Measurements from ENCODE around the gene LRMDA. TPM values are rescaled to one million over a fixed set of nuclear protein-coding genes. Genes with fewer than 3 reads are reported as not detected.

LRMDA gene
- total and polyA plus RNA-seq, 2 of the 4 experiments (the other 2 are of a cell fraction) = 0.07 TPM; not detected in 1

DNA sequence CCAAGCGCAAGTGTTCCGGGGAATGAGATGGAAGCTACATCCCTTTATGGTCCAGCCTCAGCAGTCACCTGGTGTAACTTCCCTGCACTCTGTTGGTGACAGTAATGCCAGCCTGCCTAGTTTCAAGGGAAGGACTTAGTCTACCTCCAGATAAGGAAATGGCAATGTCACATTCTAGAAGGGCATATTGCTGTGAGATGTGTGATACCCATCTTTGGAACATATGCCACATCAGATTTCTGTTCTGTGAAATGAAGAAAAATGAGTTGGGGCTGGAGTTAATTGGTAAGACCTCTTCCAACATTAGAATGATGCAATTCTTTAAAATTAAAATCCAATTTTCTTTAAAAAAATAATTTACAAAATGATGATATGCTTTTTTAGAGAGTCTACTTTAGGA, 212.0 kb downstream of the LRMDA start:
- Histone ChIP-seq H3K4me2 (ENCODE audit: low read depth, low read length) (no peak overlapping the region), H2BK120ac (ENCODE audit: low read depth, low read length) (no peak overlapping the region), H2BK5ac (ENCODE audit: low read depth, low read length, poor library complexity, severe bottlenecking) (no peak overlapping the region), H3K79me1 (ENCODE audit: low read depth in 1 of 2, low read length in 2 of 2) (no peaks in the 10 kb centered on the region), H2AK9ac (replicated peaks; ENCODE audit: low read depth, low read length, poor library complexity) (no peak overlapping the region), H3K14ac (replicated peaks; ENCODE audit: low read depth, low read length) (no peak overlapping the region), H2BK20ac (ENCODE audit: low read depth, low read length) (no peak overlapping the region), H2AK5ac (ENCODE audit: low read depth, low read length) (no peak overlapping the region), H4K5ac (ENCODE audit: low read depth, low read length) (no peak overlapping the region), H3K4me3 (ENCODE audit: insufficient read depth, low read depth, low read length) (no peak overlapping the region), H3K27ac (ENCODE audit: insufficient read depth, low read length) (no peak overlapping the region), H3K4me1 (ENCODE audit: control insufficient read depth, insufficient read depth, low read length) (no peaks in the 10 kb centered on the region), H3K18ac (ENCODE audit: low read depth, low read length) (no peak overlapping the region), H3K9me1 (ENCODE audit: insufficient read depth, low read length) (no peaks in the 10 kb centered on the region), H3K23ac (ENCODE audit: low read depth, low read length) (no peak overlapping the region), H3K9me3 (ENCODE audit: control insufficient read depth, insufficient read depth, low read length) (no peaks in the 10 kb centered on the region), H3K4ac (ENCODE audit: low read depth, low read length) (no peak overlapping the region), H4K8ac (ENCODE audit: low read depth in 2 of 2, low read length in 2 of 2) (no peak overlapping the region), H4K91ac (ENCODE audit: insufficient read depth, low read depth, low read length) (no peak overlapping the region), H4K20me1 (ENCODE audit: insufficient read depth, low read length) (no peaks in the 10 kb centered on the region), H3K9ac (ENCODE audit: low read depth, low read length) (no peak overlapping the region), H3K36me3 (ENCODE audit: control insufficient read depth, insufficient read depth, low read length) (no peaks in the 10 kb centered on the region), H3K56ac (ENCODE audit: extremely low read depth, insufficient read depth, low read length) (no peak overlapping the region), H3K27me3 (ENCODE audit: control insufficient read depth, insufficient read depth, low read length) (peaks cover 6% of the 10 kb centered on the region), H2BK15ac (ENCODE audit: low read depth, low read length) (no peak overlapping the region), H2AFZ (replicated peaks; ENCODE audit: low read length, poor library complexity) (no peak overlapping the region)
- ChIA-PET CTCF (no interaction called here), POLR2A (ENCODE audit: unreplicated experiment) (no interaction called here)
- dilution Hi-C loops (cut with HindIII; ENCODE audit: low sequenced_read_pairs, unreplicated experiment) = no loop called here
- no peak for TF ChIP-seq POLR2A (IDR thresholded peaks at IDR 0.05; ENCODE audit: low read depth, low read length)
- TF ChIP-seq NFE2L2 (IDR thresholded peaks at IDR 0.05; ENCODE audit: low read depth, low read length) = no peak
- TF ChIP-seq MAZ (IDR thresholded peaks at IDR 0.05; ENCODE audit: borderline replicate concordance, low read depth, low read length) = no peak
- no peak for TF ChIP-seq FOS (IDR thresholded peaks at IDR 0.05; ENCODE audit: low read depth, low read length)
- TF ChIP-seq, protein P1, sequence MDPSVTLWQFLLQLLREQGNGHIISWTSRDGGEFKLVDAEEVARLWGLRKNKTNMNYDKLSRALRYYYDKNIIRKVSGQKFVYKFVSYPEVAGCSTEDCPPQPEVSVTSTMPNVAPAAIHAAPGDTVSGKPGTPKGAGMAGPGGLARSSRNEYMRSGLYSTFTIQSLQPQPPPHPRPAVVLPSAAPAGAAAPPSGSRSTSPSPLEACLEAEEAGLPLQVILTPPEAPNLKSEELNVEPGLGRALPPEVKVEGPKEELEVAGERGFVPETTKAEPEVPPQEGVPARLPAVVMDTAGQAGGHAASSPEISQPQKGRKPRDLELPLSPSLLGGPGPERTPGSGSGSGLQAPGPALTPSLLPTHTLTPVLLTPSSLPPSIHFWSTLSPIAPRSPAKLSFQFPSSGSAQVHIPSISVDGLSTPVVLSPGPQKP (IDR thresholded peaks at IDR 0.05; ENCODE audit: borderline replicate concordance, low read depth, low read length) = no peak
- TF ChIP-seq, protein P2, sequence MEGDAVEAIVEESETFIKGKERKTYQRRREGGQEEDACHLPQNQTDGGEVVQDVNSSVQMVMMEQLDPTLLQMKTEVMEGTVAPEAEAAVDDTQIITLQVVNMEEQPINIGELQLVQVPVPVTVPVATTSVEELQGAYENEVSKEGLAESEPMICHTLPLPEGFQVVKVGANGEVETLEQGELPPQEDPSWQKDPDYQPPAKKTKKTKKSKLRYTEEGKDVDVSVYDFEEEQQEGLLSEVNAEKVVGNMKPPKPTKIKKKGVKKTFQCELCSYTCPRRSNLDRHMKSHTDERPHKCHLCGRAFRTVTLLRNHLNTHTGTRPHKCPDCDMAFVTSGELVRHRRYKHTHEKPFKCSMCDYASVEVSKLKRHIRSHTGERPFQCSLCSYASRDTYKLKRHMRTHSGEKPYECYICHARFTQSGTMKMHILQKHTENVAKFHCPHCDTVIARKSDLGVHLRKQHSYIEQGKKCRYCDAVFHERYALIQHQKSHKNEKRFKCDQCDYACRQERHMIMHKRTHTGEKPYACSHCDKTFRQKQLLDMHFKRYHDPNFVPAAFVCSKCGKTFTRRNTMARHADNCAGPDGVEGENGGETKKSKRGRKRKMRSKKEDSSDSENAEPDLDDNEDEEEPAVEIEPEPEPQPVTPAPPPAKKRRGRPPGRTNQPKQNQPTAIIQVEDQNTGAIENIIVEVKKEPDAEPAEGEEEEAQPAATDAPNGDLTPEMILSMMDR (conservative IDR thresholded peaks at IDR 0.05; ENCODE audit: low read depth, low read length) = no peak
- TF ChIP-seq BHLHE40 (IDR thresholded peaks at IDR 0.05; ENCODE audit: low read depth, low read length) = no peak
- TF ChIP-seq MXI1 (IDR thresholded peaks at IDR 0.05; ENCODE audit: borderline replicate concordance, low read depth, low read length) = no peak
- no peak for TF ChIP-seq CEBPB (IDR thresholded peaks at IDR 0.05; ENCODE audit: low read depth, low read length)
- no peak for TF ChIP-seq MAFK (IDR thresholded peaks at IDR 0.05; ENCODE audit: low read depth, low read length)
- no TSS peak for BruUV-seq (replicated peaks)
- in situ Hi-C loops (cut with MboI; ENCODE audit: low sequenced_read_pairs) = no loop called here
- intact Hi-C loops (cut with micrococcal nuclease) = no loop called here
- DNase-seq (no peak), ATAC-seq (ENCODE audit: low read depth) (no peak)
- no CpG with 5 or more reads among the region's 2 CpGs for WGBS, 2 experiments (ENCODE audit: extremely low coverage in 2 of 2, insufficient read length in 1 of 2)

Measured in IMR-90 (cell line).